ENCODE measurements around the gene BCOR. TPM values are rescaled to one million over a fixed set of nuclear protein-coding genes. Genes with fewer than 3 reads are reported as not detected.

BCOR gene
- total RNA-seq, 4 donors from 2014 or later = 19.8 to 32.2 (median 26.0) TPM

GRCh38 chrX:40140706-40141499, 43.1 kb upstream of the BCOR start:
- no peak for TF ChIP-seq CTCF (IDR thresholded peaks at IDR 0.05)
- TF ChIP-seq POLR2A (IDR thresholded peaks at IDR 0.05) = no peak
- peaks cover 0 to 11% (median 0%) of the 10 kb centered on the region in 4 donors for H3K4me1 ChIP-seq
- no peak for DNase-seq
- H3K27ac ChIP-seq = peak overlapping the region in 1 of 4 donors; percentile 26
- H3K4me3 ChIP-seq = no peak overlapping the region
- no peaks in the 10 kb centered on the region for H3K27me3 ChIP-seq
- no peaks in the 10 kb centered on the region for H3K9me3 ChIP-seq
- H3K36me3 ChIP-seq = no peaks in the 10 kb centered on the region

GRCh38 chrX:40132751-40133150, 35.0 kb upstream of the BCOR start:
- peak in 2 of 3 donors; percentile 56 to 77 for DNase-seq
- H3K27ac ChIP-seq = no peak overlapping the region
- no peak overlapping the region for H3K4me3 ChIP-seq
- TF ChIP-seq CTCF (IDR thresholded peaks at IDR 0.05) (no peak), POLR2A (IDR thresholded peaks at IDR 0.05) (no peak)
- no peaks in the 10 kb centered on the region for H3K36me3 ChIP-seq
- no peaks in the 10 kb centered on the region for H3K9me3 ChIP-seq
- no peaks in the 10 kb centered on the region for H3K27me3 ChIP-seq
- no peaks in the 10 kb centered on the region for H3K4me1 ChIP-seq

- TF ChIP-seq POLR2A (IDR thresholded peaks at IDR 0.05) (no peak), CTCF (IDR thresholded peaks at IDR 0.05) (no peak)
- DNase-seq = no peak
- no peak overlapping the region for H3K27ac ChIP-seq
These were observed 34.0 kb upstream of the BCOR start for GRCh38 chrX:40131654-40132337.

GRCh38 chrX:40130207-40130606, 32.4 kb upstream of the BCOR start:
- no peak for TF ChIP-seq CTCF (IDR thresholded peaks at IDR 0.05)
- TF ChIP-seq POLR2A (IDR thresholded peaks at IDR 0.05) = no peak
- Histone ChIP-seq H3K27me3 (no peaks in the 10 kb centered on the region), H3K4me1 (no peaks in the 10 kb centered on the region), H3K4me3 (no peak overlapping the region), H3K27ac (no peak overlapping the region), H3K9me3 (no peaks in the 10 kb centered on the region), H3K36me3 (no peaks in the 10 kb centered on the region)
- DNase-seq = no peak

More at GRCh38 chrX:40131654-40132337, 34.0 kb upstream of the BCOR start:
- no peaks in the 10 kb centered on the region for H3K36me3 ChIP-seq
- no peaks in the 10 kb centered on the region for H3K9me3 ChIP-seq
- no peaks in the 10 kb centered on the region for H3K4me1 ChIP-seq
- H3K4me3 ChIP-seq = no peak overlapping the region
- H3K27me3 ChIP-seq = no peaks in the 10 kb centered on the region

GRCh38 chrX:40127052-40127451, 29.3 kb upstream of the BCOR start:
- no peaks in the 10 kb centered on the region for H3K4me1 ChIP-seq
- H3K36me3 ChIP-seq = no peaks in the 10 kb centered on the region
- no peak for DNase-seq
- TF ChIP-seq POLR2A (IDR thresholded peaks at IDR 0.05) (no peak), CTCF (IDR thresholded peaks at IDR 0.05) (no peak)
- H3K27me3 ChIP-seq = no peaks in the 10 kb centered on the region
- no peak overlapping the region for H3K4me3 ChIP-seq
- H3K9me3 ChIP-seq = no peaks in the 10 kb centered on the region
- H3K27ac ChIP-seq = no peak overlapping the region
